B cell (primary cell): ENCODE data around the gene LRRC73.

Experiments used
- EZH2 ChIP-seq: IDR thresholded peaks from 2 replicates; pipeline ENCODE4 v1.6.1; 2012; ENCODE audit warnings: borderline replicate concordance, low read depth, mild to moderate bottlenecking, moderate library complexity, low read length; ENCODE audit not compliant: insufficient read depth, poor library complexity, severe bottlenecking
- TF ChIP-seq, protein P1 (sequence below): fragments of 200-600 bp; IDR thresholded peaks from one replicate; pipeline ENCODE4 v1.8.0; 2022; ENCODE audit warnings: antibody characterized with exemption, mild to moderate bottlenecking

DNA sequence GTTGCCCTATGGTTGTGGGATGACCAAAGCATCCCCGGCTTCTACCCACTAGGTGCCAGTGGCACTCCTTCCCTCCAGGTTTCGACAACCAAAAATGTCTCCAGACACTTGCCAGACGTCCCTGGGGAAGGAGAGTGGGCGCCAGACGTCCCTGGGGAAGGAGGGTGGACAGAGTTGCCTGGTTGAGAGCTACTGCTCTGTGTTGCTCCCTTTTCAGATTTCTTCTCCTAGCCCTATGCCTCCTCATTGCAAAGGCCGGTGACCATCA lies 13.1 kb downstream of the LRRC73 start:
- TF ChIP-seq, protein P1, sequence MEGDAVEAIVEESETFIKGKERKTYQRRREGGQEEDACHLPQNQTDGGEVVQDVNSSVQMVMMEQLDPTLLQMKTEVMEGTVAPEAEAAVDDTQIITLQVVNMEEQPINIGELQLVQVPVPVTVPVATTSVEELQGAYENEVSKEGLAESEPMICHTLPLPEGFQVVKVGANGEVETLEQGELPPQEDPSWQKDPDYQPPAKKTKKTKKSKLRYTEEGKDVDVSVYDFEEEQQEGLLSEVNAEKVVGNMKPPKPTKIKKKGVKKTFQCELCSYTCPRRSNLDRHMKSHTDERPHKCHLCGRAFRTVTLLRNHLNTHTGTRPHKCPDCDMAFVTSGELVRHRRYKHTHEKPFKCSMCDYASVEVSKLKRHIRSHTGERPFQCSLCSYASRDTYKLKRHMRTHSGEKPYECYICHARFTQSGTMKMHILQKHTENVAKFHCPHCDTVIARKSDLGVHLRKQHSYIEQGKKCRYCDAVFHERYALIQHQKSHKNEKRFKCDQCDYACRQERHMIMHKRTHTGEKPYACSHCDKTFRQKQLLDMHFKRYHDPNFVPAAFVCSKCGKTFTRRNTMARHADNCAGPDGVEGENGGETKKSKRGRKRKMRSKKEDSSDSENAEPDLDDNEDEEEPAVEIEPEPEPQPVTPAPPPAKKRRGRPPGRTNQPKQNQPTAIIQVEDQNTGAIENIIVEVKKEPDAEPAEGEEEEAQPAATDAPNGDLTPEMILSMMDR, result no peak
- TF ChIP-seq EZH2, result no peak
